Right ventricle myocardium inferior (tissue), 1 donor: Measurements from ENCODE around the gene BRK1. TPM values are rescaled to one million over a fixed set of nuclear protein-coding genes. Genes with fewer than 3 reads are reported as not detected.
"Not testable (repeated sequence)": the region's sequence is repeated elsewhere in the genome, so short reads cannot be mapped to it uniquely, and the experiment has no call there.

Experiments
- ATAC-seq: fragments of 200-7000 bp; cut with Tn5 transposase; one replicate; pipeline ENCODE4 v1.9.1; 2020; ENCODE audit warnings: mild to moderate bottlenecking, moderate library complexity
- DNase-seq: peaks from one replicate; pipeline ENCODE4 v3.0.0; 2021; ENCODE audit errors: missing footprints
- intact Hi-C: fragments of 100-400 bp; cut with DNase I; formaldehyde crosslinking; loops from one replicate; pipeline ENCODE4 v1.11.0; 2022
- total RNA-seq: library from RNA; stranded (reverse); fragmentation: NEBNext Ultra II Directional; extraction: Animal tissue kit (Norgen Biotek cat#: 25700); gene quantifications from one replicate; pipeline ENCODE4 v1.2.1, GENCODE V29; 2021
- donor health status: DM: no; HTN: yes; CAD: no; lungs with severe emphysema.

Gene BRK1
- total RNA-seq, 1 donor from 2014 or later = 98.2 TPM

GRCh38 chr3:10137178-10137577, 21.7 kb downstream of the BRK1 start:
- intact Hi-C loops = no loop called here
- ATAC-seq (no peak), DNase-seq (no peak)

GRCh38 chr3:10140996-10141546, 25.6 kb downstream of the BRK1 start:
- intact Hi-C loops = no loop called here
- DNase-seq (no peak), ATAC-seq (no peak)

- no peak for DNase-seq
- ATAC-seq = no peak
Measured at GRCh38 chr3:10142707-10143560, 27.5 kb downstream of the BRK1 start.

GRCh38 chr3:10145685-10146084, 30.2 kb downstream of the BRK1 start:
- intact Hi-C loops = no loop called here
- ATAC-seq (no peak), DNase-seq (no peak)

More at GRCh38 chr3:10142707-10143560, 27.5 kb downstream of the BRK1 start:
- intact Hi-C loops = no loop called here

- intact Hi-C loops = no loop called here
- ATAC-seq (peak; percentile 31), DNase-seq (no peak)
Measured at GRCh38 chr3:10149226-10149625, 33.8 kb downstream of the BRK1 start.

- intact Hi-C loops = no loop called here
- no peak for ATAC-seq
- no peak for DNase-seq
Measured at GRCh38 chr3:10150987-10151386, 35.5 kb downstream of the BRK1 start.

GRCh38 chr3:10154335-10155122, 39.1 kb downstream of the BRK1 start:
- intact Hi-C loops = no loop called here
- DNase-seq (no peak), ATAC-seq (no peak)

- no peak for ATAC-seq
- no peak for DNase-seq
- intact Hi-C loops = no loop called here
Measured at GRCh38 chr3:10155123-10155472, 39.6 kb downstream of the BRK1 start.

- no peak for ATAC-seq
- no peak for DNase-seq
- intact Hi-C loops = no loop called here
Measured at GRCh38 chr3:10155658-10156057, 40.2 kb downstream of the BRK1 start.

- ATAC-seq = no peak
- intact Hi-C loops = no loop called here
- DNase-seq = no peak
Measured at GRCh38 chr3:10157031-10157430, 41.6 kb downstream of the BRK1 start.

- DNase-seq, ATAC-seq, intact Hi-C loops: not testable (repeated sequence)
Measured at GRCh38 chr3:10158555-10158954, 43.1 kb downstream of the BRK1 start.

GRCh38 chr3:10160346-10160745, 44.9 kb downstream of the BRK1 start:
- no peak for DNase-seq
- intact Hi-C loops = no loop called here
- ATAC-seq = no peak

- DNase-seq (no peak), ATAC-seq (no peak)
- intact Hi-C loops = no loop called here
Measured at GRCh38 chr3:10160925-10161324, 45.5 kb downstream of the BRK1 start.

GRCh38 chr3:10162185-10162584, 46.7 kb downstream of the BRK1 start:
- DNase-seq (no peak), ATAC-seq (no peak)
- intact Hi-C loops = no loop called here

- not testable (repeated sequence) for DNase-seq, ATAC-seq
- intact Hi-C loops = loop anchor here (2.0 kb wide), 1 partner anchor 61 kb away; no protein-coding TSS in a partner anchor
Measured at GRCh38 chr3:10164201-10164545, 48.7 kb downstream of the BRK1 start.

GRCh38 chr3:10164546-10165393, 49.3 kb downstream of the BRK1 start, which contains the start of gene IRAK2:
Gene IRAK2, plus strand, starts transcription at chr3:10164919. Its CDS starts 36 bp downstream, at chr3:10164955.
- ATAC-seq (peak; percentile 95), DNase-seq (peak; percentile 92)
- intact Hi-C loops = loop anchor here (2.0 kb wide), 1 partner anchor 60 kb away; no protein-coding TSS in a partner anchor

- intact Hi-C loops = no loop called here
- DNase-seq (no peak), ATAC-seq (no peak)
Measured at GRCh38 chr3:10166213-10166604, 50.7 kb downstream of the BRK1 start.

- ATAC-seq = no peak
- DNase-seq = no peak
- intact Hi-C loops = no loop called here
Measured at GRCh38 chr3:10169000-10169496, 53.6 kb downstream of the BRK1 start.
